Measurements from ENCODE around the gene DCANP1.

DNA sequence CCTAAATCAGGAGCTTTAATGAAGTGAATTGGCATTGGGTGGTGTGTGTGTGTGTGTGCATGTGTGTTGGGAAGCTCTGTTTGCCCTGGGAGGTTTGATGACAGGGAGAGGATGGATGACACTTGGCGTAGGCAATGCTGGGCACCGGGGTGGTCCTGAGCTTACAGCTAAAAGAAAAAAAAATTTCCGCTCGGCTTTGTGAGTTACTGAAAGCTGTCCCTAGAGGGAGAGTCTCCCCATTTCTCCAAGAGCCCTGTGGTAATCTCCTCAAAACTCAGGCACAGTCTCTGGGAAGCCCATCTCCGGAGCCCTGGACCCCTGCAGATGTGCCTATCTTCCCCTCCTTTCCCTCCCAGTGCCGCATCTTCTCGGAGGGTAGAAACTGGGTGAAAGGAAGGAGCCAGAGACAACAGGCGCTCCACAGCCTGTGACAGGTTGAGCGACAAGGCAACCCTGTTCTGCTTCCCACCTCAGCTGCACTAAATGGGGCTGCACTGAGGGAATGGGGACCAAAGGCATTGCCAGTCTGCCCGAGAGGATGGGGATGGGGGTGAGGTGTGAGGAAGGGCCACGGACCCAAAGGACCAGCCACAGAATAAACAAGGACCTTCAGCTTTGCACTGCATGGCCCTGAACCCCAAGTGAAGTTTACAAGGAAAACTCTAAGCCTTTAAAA, 40.8 kb upstream of the DCANP1 start:
- no peak for TF ChIP-seq SRF (IDR thresholded peaks at IDR 0.05; ENCODE audit: low read depth)
- no peak for TF ChIP-seq EZH2 (IDR thresholded peaks at IDR 0.05)
- TF ChIP-seq, protein P1, sequence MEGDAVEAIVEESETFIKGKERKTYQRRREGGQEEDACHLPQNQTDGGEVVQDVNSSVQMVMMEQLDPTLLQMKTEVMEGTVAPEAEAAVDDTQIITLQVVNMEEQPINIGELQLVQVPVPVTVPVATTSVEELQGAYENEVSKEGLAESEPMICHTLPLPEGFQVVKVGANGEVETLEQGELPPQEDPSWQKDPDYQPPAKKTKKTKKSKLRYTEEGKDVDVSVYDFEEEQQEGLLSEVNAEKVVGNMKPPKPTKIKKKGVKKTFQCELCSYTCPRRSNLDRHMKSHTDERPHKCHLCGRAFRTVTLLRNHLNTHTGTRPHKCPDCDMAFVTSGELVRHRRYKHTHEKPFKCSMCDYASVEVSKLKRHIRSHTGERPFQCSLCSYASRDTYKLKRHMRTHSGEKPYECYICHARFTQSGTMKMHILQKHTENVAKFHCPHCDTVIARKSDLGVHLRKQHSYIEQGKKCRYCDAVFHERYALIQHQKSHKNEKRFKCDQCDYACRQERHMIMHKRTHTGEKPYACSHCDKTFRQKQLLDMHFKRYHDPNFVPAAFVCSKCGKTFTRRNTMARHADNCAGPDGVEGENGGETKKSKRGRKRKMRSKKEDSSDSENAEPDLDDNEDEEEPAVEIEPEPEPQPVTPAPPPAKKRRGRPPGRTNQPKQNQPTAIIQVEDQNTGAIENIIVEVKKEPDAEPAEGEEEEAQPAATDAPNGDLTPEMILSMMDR (IDR thresholded peaks at IDR 0.05 in 2 of 3, conservative IDR thresholded peaks at IDR 0.05 in 1 of 3; ENCODE audit: borderline replicate concordance in 1 of 3, insufficient read depth in 1 of 3, low read depth in 2 of 3, low read length in 2 of 3) = no peak
- TF ChIP-seq POLR2A (IDR thresholded peaks at IDR 0.05; ENCODE audit: borderline replicate concordance, extremely low read depth, insufficient read depth, insufficient read length) = no peak
- no peak for TF ChIP-seq POLR2AphosphoS5 (IDR thresholded peaks at IDR 0.05; ENCODE audit: low read depth, low read length)
- TF ChIP-seq, protein P2, sequence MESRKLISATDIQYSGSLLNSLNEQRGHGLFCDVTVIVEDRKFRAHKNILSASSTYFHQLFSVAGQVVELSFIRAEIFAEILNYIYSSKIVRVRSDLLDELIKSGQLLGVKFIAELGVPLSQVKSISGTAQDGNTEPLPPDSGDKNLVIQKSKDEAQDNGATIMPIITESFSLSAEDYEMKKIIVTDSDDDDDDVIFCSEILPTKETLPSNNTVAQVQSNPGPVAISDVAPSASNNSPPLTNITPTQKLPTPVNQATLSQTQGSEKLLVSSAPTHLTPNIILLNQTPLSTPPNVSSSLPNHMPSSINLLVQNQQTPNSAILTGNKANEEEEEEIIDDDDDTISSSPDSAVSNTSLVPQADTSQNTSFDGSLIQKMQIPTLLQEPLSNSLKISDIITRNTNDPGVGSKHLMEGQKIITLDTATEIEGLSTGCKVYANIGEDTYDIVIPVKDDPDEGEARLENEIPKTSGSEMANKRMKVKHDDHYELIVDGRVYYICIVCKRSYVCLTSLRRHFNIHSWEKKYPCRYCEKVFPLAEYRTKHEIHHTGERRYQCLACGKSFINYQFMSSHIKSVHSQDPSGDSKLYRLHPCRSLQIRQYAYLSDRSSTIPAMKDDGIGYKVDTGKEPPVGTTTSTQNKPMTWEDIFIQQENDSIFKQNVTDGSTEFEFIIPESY (IDR thresholded peaks at IDR 0.05; ENCODE audit: extremely low read depth, insufficient replicate concordance, low read length) = no peak
- TF ChIP-seq TCF7L2 (IDR thresholded peaks at IDR 0.05; ENCODE audit: borderline replicate concordance, extremely low read depth, insufficient read depth, insufficient read length) = no peak
- TF ChIP-seq, protein P3, sequence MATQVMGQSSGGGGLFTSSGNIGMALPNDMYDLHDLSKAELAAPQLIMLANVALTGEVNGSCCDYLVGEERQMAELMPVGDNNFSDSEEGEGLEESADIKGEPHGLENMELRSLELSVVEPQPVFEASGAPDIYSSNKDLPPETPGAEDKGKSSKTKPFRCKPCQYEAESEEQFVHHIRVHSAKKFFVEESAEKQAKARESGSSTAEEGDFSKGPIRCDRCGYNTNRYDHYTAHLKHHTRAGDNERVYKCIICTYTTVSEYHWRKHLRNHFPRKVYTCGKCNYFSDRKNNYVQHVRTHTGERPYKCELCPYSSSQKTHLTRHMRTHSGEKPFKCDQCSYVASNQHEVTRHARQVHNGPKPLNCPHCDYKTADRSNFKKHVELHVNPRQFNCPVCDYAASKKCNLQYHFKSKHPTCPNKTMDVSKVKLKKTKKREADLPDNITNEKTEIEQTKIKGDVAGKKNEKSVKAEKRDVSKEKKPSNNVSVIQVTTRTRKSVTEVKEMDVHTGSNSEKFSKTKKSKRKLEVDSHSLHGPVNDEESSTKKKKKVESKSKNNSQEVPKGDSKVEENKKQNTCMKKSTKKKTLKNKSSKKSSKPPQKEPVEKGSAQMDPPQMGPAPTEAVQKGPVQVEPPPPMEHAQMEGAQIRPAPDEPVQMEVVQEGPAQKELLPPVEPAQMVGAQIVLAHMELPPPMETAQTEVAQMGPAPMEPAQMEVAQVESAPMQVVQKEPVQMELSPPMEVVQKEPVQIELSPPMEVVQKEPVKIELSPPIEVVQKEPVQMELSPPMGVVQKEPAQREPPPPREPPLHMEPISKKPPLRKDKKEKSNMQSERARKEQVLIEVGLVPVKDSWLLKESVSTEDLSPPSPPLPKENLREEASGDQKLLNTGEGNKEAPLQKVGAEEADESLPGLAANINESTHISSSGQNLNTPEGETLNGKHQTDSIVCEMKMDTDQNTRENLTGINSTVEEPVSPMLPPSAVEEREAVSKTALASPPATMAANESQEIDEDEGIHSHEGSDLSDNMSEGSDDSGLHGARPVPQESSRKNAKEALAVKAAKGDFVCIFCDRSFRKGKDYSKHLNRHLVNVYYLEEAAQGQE (IDR thresholded peaks at IDR 0.05; ENCODE audit: low read depth) = no peak
- no peak for TF ChIP-seq CEBPB (IDR thresholded peaks at IDR 0.05; ENCODE audit: low read depth)
- no peak for TF ChIP-seq RAD21 (IDR thresholded peaks at IDR 0.05; ENCODE audit: low read depth)
- TF ChIP-seq ATF3 (IDR thresholded peaks at IDR 0.05) = no peak
